Subcutaneous adipose tissue (tissue), 4 donors: Measurements from ENCODE around the gene APOA1. TPM values are rescaled to one million over a fixed set of nuclear protein-coding genes. Genes with fewer than 3 reads are reported as not detected.

ENCODE experiments used
- total RNA-seq, 4 donors: library from RNA; depleted of rRNA; stranded (reverse); fragments of >200 nt; gene quantifications; one replicate each; pipeline ENCODE4 v1.1.0, GENCODE V29; 2016
- TF ChIP-seq, protein P1 (sequence below): fragments of 450-650 bp; IDR thresholded peaks from one replicate; pipeline ENCODE4 v1.5.1; 2016; ENCODE audit warnings: low read depth, mild to moderate bottlenecking, control low read depth, antibody characterized with exemption, moderate library complexity

The APOA1 gene
- total RNA-seq, 4 donors from 2014 or later = not detected

DNA sequence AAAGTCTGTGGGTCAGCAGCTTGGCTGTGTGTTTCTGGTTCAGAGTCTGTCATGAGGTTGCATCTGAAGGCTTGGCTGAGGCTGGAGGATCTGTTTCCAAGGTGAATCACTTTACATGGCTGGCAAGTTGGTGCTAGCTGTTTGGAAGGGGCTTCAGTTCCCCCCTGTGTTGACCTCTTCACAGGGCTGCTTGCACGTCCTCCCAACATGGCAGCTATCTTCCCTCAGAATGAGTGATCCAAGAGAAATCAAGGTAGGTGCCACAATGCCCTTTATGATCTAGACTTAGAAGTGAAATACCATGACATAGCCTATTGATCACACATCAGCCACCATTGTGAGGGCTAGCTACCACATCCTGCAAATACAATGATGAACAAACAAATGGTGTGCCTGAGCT is 24.3 kb downstream of the APOA1 start:
- TF ChIP-seq, protein P1, sequence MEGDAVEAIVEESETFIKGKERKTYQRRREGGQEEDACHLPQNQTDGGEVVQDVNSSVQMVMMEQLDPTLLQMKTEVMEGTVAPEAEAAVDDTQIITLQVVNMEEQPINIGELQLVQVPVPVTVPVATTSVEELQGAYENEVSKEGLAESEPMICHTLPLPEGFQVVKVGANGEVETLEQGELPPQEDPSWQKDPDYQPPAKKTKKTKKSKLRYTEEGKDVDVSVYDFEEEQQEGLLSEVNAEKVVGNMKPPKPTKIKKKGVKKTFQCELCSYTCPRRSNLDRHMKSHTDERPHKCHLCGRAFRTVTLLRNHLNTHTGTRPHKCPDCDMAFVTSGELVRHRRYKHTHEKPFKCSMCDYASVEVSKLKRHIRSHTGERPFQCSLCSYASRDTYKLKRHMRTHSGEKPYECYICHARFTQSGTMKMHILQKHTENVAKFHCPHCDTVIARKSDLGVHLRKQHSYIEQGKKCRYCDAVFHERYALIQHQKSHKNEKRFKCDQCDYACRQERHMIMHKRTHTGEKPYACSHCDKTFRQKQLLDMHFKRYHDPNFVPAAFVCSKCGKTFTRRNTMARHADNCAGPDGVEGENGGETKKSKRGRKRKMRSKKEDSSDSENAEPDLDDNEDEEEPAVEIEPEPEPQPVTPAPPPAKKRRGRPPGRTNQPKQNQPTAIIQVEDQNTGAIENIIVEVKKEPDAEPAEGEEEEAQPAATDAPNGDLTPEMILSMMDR = no peak

DNA sequence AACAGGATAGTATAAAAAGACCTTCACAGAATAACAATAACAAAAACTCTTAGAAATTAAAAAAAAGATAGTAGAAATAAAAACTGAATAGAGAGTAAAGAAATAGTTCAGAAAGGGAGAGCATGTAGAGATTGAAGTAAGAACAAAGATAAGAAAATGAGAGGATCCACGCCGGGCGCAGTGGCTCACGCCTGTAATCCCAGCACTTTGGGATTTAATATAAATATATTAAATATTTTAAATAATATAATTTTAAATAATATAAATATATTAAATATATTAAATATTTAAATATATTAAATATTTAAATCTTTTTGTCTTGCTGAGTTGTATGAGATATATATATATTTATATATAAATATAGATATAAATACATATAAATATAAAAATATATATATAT is 25.3 kb downstream of the APOA1 start:
- TF ChIP-seq, protein P1 = no peak

DNA sequence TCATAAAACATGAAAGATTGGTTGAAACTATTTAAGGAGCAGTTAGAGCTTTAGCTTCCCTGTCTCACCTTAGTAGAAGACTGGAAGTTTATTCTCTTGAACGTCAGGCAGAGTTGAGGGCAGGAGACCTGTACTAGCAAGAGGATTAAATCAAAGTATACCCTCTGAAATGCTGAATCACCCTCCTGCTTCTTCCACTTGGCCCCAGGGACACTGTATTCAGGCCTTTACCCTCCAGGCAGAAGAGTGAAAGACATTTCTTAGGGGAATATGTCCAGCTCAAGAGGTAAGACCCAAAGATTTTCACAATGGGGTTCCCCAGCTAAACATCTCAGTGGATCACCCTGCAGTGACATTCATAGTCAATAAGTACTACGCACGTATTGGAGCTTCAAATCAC is 26.2 kb downstream of the APOA1 start:
- TF ChIP-seq, protein P1 = no peak

- TF ChIP-seq, protein P1 = no peak
These were observed 28.9 kb downstream of the APOA1 start for GRCh38 chr11:116808262-116809175.

- TF ChIP-seq, protein P1 = no peak
These were observed 29.7 kb downstream of the APOA1 start for GRCh38 chr11:116807601-116808261.

GRCh38 chr11:116804001-116804400 is 33.4 kb downstream of the APOA1 start:
- TF ChIP-seq, protein P1 = no peak

DNA sequence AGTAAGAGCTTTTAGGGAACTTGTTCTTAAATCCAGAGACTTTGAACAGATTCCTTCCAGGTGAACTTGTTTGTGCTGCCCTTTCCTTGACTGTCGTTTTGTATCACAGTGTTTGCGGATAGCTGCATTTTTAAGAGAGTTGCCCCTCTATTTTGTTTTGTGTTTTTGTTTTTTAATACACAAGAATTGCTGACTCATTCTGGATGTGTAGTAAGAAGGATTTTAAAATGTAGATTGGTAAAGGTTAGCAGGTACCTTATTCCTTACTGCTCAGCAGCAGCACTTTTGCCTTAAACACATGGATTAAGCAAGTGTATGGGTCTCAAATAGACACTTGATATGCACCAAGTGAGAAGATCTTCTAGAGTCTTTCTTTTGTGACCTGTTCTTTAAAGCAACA is 36.8 kb downstream of the APOA1 start:
- TF ChIP-seq, protein P1 = no peak
